ENCODE measurements around the gene NANOS1. TPM values are rescaled to one million over a fixed set of nuclear protein-coding genes. Genes with fewer than 3 reads are reported as not detected.

NANOS1 gene
- total RNA-seq, 1 donor from 2014 or later = not detected

- intact Hi-C loops (cut with DNase I) = no loop called here
- Histone ChIP-seq H3K36me3 (no peaks in the 10 kb centered on the region), H3K4me1 (peaks cover 5% of the 10 kb centered on the region), H3K27me3 (no peaks in the 10 kb centered on the region), H3K9me3 (no peaks in the 10 kb centered on the region), H3K27ac (no peak overlapping the region), H3K4me3 (no peak overlapping the region)
- no peak for DNase-seq (ENCODE audit: extremely low spot score in 2 of 2)
- TF ChIP-seq CTCF (IDR thresholded peaks at IDR 0.05) = no peak
- TF ChIP-seq POLR2AphosphoS5 (IDR thresholded peaks at IDR 0.05; ENCODE audit: insufficient read depth in 1 of 2, low read depth in 1 of 2) = peak in 1 of 2 donors; percentile 79
These were observed 22.9 kb upstream of the NANOS1 start for GRCh38 chr10:119006451-119007210.

DNA sequence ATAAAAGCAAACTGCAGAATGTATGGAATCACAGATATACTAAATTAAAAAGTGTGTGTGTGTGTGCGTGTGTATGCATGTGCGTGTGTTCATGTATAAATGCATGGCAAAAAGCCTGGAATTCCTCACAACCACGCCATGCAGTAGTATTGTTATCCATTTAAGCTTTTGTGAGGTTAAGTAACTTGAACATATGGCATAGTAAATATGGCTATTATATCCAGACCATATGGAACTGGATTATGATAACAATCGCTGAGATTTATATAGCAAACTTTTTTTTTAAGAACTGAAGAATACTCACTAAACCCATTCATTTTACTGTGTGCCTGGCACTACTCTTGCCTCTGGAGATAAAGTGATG is 22.3 kb upstream of the NANOS1 start:
- Histone ChIP-seq H3K4me3 (no peak overlapping the region), H3K9me3 (no peaks in the 10 kb centered on the region), H3K27ac (no peak overlapping the region), H3K4me1 (peaks cover 5% of the 10 kb centered on the region), H3K36me3 (no peaks in the 10 kb centered on the region), H3K27me3 (no peaks in the 10 kb centered on the region)
- TF ChIP-seq POLR2A (IDR thresholded peaks at IDR 0.05) (no peak), CTCF (IDR thresholded peaks at IDR 0.05) (no peak), POLR2AphosphoS5 (IDR thresholded peaks at IDR 0.05; ENCODE audit: insufficient read depth in 1 of 2, low read depth in 1 of 2) (no peak)
- intact Hi-C loops (cut with DNase I) = no loop called here
- no peak for DNase-seq (ENCODE audit: extremely low spot score in 2 of 2)

GRCh38 chr10:119020627-119020946 is 8.9 kb upstream of the NANOS1 start:
- no peaks in the 10 kb centered on the region for H3K9me3 ChIP-seq
- H3K4me3 ChIP-seq = no peak overlapping the region
- H3K27ac ChIP-seq = no peak overlapping the region
- H3K27me3 ChIP-seq = no peaks in the 10 kb centered on the region
- no peak for DNase-seq (ENCODE audit: extremely low spot score in 2 of 2)
- intact Hi-C loops (cut with DNase I) = no loop called here
- peaks cover 7% of the 10 kb centered on the region for H3K4me1 ChIP-seq
- no peaks in the 10 kb centered on the region for H3K36me3 ChIP-seq
- no peak for TF ChIP-seq CTCF (IDR thresholded peaks at IDR 0.05)
- TF ChIP-seq POLR2AphosphoS5 (IDR thresholded peaks at IDR 0.05; ENCODE audit: insufficient read depth in 1 of 2, low read depth in 1 of 2) = no peak
- no peak for TF ChIP-seq POLR2A (IDR thresholded peaks at IDR 0.05)

DNA sequence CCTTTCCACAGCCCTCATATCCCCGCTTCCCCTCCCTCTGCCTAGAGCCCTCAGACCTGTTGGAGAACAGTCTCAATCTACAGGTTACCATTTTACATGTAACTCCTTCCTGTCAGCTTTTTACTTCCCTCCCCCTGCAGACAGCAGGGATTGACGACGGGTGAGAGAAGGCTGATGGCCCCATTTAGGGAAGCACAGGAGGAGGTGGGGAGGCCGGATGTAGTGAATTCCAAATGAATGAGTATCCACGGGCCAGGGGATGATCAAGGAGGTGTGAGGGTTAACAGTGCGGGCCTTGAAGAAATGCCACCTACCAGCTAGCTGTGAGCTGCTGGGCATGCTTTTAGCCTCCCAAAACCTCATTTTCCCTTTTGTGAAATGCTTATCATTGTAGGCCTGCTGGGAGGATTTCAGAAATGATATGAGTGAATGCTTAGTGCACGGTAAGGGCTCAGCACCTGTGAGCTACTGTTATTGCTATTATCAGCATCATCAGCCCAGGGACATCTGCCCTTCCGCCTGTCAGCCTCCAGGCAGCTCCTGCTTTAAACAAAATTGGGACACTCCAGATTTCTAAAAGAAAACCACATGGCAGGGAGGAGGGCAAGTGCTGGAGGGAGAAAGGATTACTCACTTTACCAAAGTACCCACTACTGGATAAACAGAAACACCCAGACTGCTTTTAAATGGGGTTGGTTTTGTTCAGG is 6.5 kb upstream of the NANOS1 start:
- Histone ChIP-seq H3K9me3 (no peaks in the 10 kb centered on the region), H3K4me3 (no peak overlapping the region), H3K27me3 (no peaks in the 10 kb centered on the region), H3K27ac (no peak overlapping the region), H3K4me1 (peaks cover 11% of the 10 kb centered on the region), H3K36me3 (no peaks in the 10 kb centered on the region)
- intact Hi-C loops (cut with DNase I) = no loop called here
- TF ChIP-seq CTCF (IDR thresholded peaks at IDR 0.05) (no peak), POLR2AphosphoS5 (IDR thresholded peaks at IDR 0.05; ENCODE audit: insufficient read depth in 1 of 2, low read depth in 1 of 2) (no peak), POLR2A (IDR thresholded peaks at IDR 0.05) (no peak)
- no peak for DNase-seq (ENCODE audit: extremely low spot score in 2 of 2)

GRCh38 chr10:119023553-119023868 is 6.0 kb upstream of the NANOS1 start:
- Histone ChIP-seq H3K36me3 (no peaks in the 10 kb centered on the region), H3K9me3 (no peaks in the 10 kb centered on the region), H3K4me3 (no peak overlapping the region), H3K27ac (no peak overlapping the region), H3K27me3 (no peaks in the 10 kb centered on the region), H3K4me1 (peaks cover 11% of the 10 kb centered on the region)
- no peak for DNase-seq (ENCODE audit: extremely low spot score in 2 of 2)
- TF ChIP-seq POLR2A (IDR thresholded peaks at IDR 0.05) = no peak
- no peak for TF ChIP-seq CTCF (IDR thresholded peaks at IDR 0.05)
- TF ChIP-seq POLR2AphosphoS5 (IDR thresholded peaks at IDR 0.05; ENCODE audit: insufficient read depth in 1 of 2, low read depth in 1 of 2) = no peak
- intact Hi-C loops (cut with DNase I) = no loop called here
